Neural progenitor cell (in vitro differentiated cells): ENCODE measurements around the gene BRI3BP. TPM values are rescaled to one million over a fixed set of nuclear protein-coding genes. Genes with fewer than 3 reads are reported as not detected.
A peak's percentile ranks its signal among the peaks of the same experiment; 100 is the strongest.

Source experiments
- DNase-seq: peaks from one replicate; pipeline ENCODE4 v3.0.0-alpha.2; 2016; ENCODE audit warnings: low spot score
- H2AFZ ChIP-seq: fragments of 200-600 bp; sonication (generic); replicated peaks from 2 replicates; pipeline ENCODE4 v1.6.1; 2016; ENCODE audit warnings: antibody characterized with exemption
- H3F3A ChIP-seq: fragments of 200-600 bp; sonication (generic); 2 replicates; pipeline ENCODE4 v1.6.1; 2016; ENCODE audit warnings: antibody characterized with exemption, low read depth
- H3K27ac ChIP-seq: fragments of 200-600 bp; sonication (generic); 2 replicates; pipeline ENCODE4 v1.5.1; 2016; ENCODE audit warnings: mild to moderate bottlenecking
- H3K27me3 ChIP-seq: fragments of 200-600 bp; sonication (generic); 2 replicates; pipeline ENCODE4 v1.6.1; 2016; ENCODE audit warnings: mild to moderate bottlenecking, moderate library complexity
- H3K36me3 ChIP-seq: fragments of 200-600 bp; sonication (generic); 2 replicates; pipeline ENCODE4 v1.5.1; 2016
- H3K4me1 ChIP-seq: fragments of 200-600 bp; sonication (generic); 2 replicates; pipeline ENCODE4 v1.6.1; 2016; ENCODE audit warnings: mixed run types
- H3K4me2 ChIP-seq: fragments of 200-600 bp; sonication (generic); 2 replicates; pipeline ENCODE4 v1.6.1; 2016
- H3K4me3 ChIP-seq: fragments of 200-600 bp; sonication (generic); 2 replicates; pipeline ENCODE4 v1.5.1; 2016
- H3K79me2 ChIP-seq: fragments of 200-600 bp; sonication (generic); 2 replicates; pipeline ENCODE4 v1.6.1; 2016; ENCODE audit warnings: low read depth
- H3K9ac ChIP-seq: fragments of 200-600 bp; sonication (generic); 2 replicates; pipeline ENCODE4 v1.6.1; 2016
- H3K9me3 ChIP-seq: fragments of 200-600 bp; sonication (generic); 2 replicates; pipeline ENCODE4 v1.5.1; 2016; ENCODE audit warnings: low read depth
- H4K20me1 ChIP-seq: fragments of 200-600 bp; sonication (generic); 2 replicates; pipeline ENCODE4 v1.6.1; 2016; ENCODE audit warnings: low read depth
- H3K27ac Mint-ChIP-seq: 3 replicates; pipeline ENCODE4 v1.8.0; 2021; ENCODE audit warnings: mixed read lengths
- H3K27me3 Mint-ChIP-seq: 2 replicates; pipeline ENCODE4 v1.8.0; 2022; ENCODE audit warnings: low read depth, mild to moderate bottlenecking, inconsistent platforms, moderate library complexity, mixed read lengths; ENCODE audit not compliant: insufficient read depth
- H3K36me3 Mint-ChIP-seq: 3 replicates; pipeline ENCODE4 v1.8.0; 2021; ENCODE audit warnings: mixed read lengths
- H3K4me1 Mint-ChIP-seq: 3 replicates; pipeline ENCODE4 v1.8.0; 2021; ENCODE audit warnings: mixed read lengths
- H3K4me3 Mint-ChIP-seq: 3 replicates; pipeline ENCODE4 v1.8.0; 2021; ENCODE audit warnings: mild to moderate bottlenecking, moderate library complexity, mixed read lengths
- H3K9me3 Mint-ChIP-seq: 3 replicates; pipeline ENCODE4 v1.8.0; 2020; ENCODE audit warnings: mixed read lengths
- CTCF ChIP-seq: fragments of 200-600 bp; sonication (generic); IDR thresholded peaks from 2 replicates; pipeline ENCODE4 v1.5.1; 2017; ENCODE audit warnings: antibody characterized with exemption, mild to moderate bottlenecking
- EZH2 ChIP-seq: fragments of 200-600 bp; sonication (generic); IDR thresholded peaks from 2 replicates; pipeline ENCODE4 v1.6.1; 2017; ENCODE audit warnings: antibody characterized with exemption, mild to moderate bottlenecking, moderate library complexity
- EZH2phosphoT487 ChIP-seq: fragments of 200-600 bp; sonication (generic); IDR thresholded peaks from 2 replicates; pipeline ENCODE4 v1.6.1; 2017; ENCODE audit warnings: antibody characterized with exemption
- total RNA-seq: library from RNA; depleted of rRNA; stranded (reverse); fragments of >200 nt; gene quantifications from 2 replicates; pipeline ENCODE4 v1.2.3, GENCODE V29; 2015; ENCODE audit warnings: low replicate concordance

The BRI3BP gene
- total RNA-seq, 1 donor from 2014 or later, result 2.5 TPM

GRCh38 chr12:124954771-124955170 lies 38.7 kb upstream of the BRI3BP start:
- Mint-ChIP-seq H3K4me1 (no peaks in the 10 kb centered on the region), H3K9me3 (no peaks in the 10 kb centered on the region), H3K27ac (no peak overlapping the region), H3K27me3 (peaks cover 2% of the 10 kb centered on the region), H3K36me3 (peaks cover 18% of the 10 kb centered on the region), H3K4me3 (no peak overlapping the region)
- no peaks in the 10 kb centered on the region for H3K27me3 ChIP-seq
- no peaks in the 10 kb centered on the region for H3K9me3 ChIP-seq
- H3K9ac ChIP-seq, result no peak overlapping the region
- H3K79me2 ChIP-seq, result no peaks in the 10 kb centered on the region
- H3F3A ChIP-seq, result no peaks in the 10 kb centered on the region
- H3K4me1 ChIP-seq, result no peaks in the 10 kb centered on the region
- no peak for TF ChIP-seq EZH2phosphoT487
- no peak for TF ChIP-seq CTCF
- no peak for TF ChIP-seq EZH2
- no peak overlapping the region for H3K27ac ChIP-seq
- DNase-seq, result no peak
- H3K36me3 ChIP-seq, result no peaks in the 10 kb centered on the region
- H3K4me2 ChIP-seq, result no peak overlapping the region
- H4K20me1 ChIP-seq, result no peaks in the 10 kb centered on the region
- no peak overlapping the region for H3K4me3 ChIP-seq
- no peak overlapping the region for H2AFZ ChIP-seq

GRCh38 chr12:124956571-124956970 lies 36.9 kb upstream of the BRI3BP start:
- Histone ChIP-seq H3K27ac (no peak overlapping the region), H2AFZ (no peak overlapping the region), H3K4me3 (no peak overlapping the region), H3F3A (no peaks in the 10 kb centered on the region), H4K20me1 (no peaks in the 10 kb centered on the region), H3K79me2 (no peaks in the 10 kb centered on the region), H3K9me3 (no peaks in the 10 kb centered on the region), H3K27me3 (no peaks in the 10 kb centered on the region), H3K4me1 (no peaks in the 10 kb centered on the region), H3K4me2 (no peak overlapping the region), H3K36me3 (no peaks in the 10 kb centered on the region), H3K9ac (no peak overlapping the region)
- no peaks in the 10 kb centered on the region for H3K4me1 Mint-ChIP-seq
- no peak overlapping the region for H3K27ac Mint-ChIP-seq
- peaks cover 17% of the 10 kb centered on the region for H3K36me3 Mint-ChIP-seq
- TF ChIP-seq EZH2phosphoT487 (no peak), CTCF (no peak), EZH2 (no peak)
- peaks cover 2% of the 10 kb centered on the region for H3K27me3 Mint-ChIP-seq
- no peak overlapping the region for H3K4me3 Mint-ChIP-seq
- DNase-seq, result no peak
- no peaks in the 10 kb centered on the region for H3K9me3 Mint-ChIP-seq

- no peak overlapping the region for H3K4me3 Mint-ChIP-seq
- no peaks in the 10 kb centered on the region for H3K79me2 ChIP-seq
- no peaks in the 10 kb centered on the region for H3K27me3 ChIP-seq
- H3K4me3 ChIP-seq, result no peak overlapping the region
- peak overlapping the region; percentile 42 for H3K27ac Mint-ChIP-seq
- H3K27me3 Mint-ChIP-seq, result peaks cover 5% of the 10 kb centered on the region
- H3K4me1 Mint-ChIP-seq, result no peaks in the 10 kb centered on the region
- DNase-seq, result no peak
- no peaks in the 10 kb centered on the region for H3K9me3 ChIP-seq
- no peak overlapping the region for H2AFZ ChIP-seq
- no peak overlapping the region for H3K9ac ChIP-seq
- no peaks in the 10 kb centered on the region for H4K20me1 ChIP-seq
- no peaks in the 10 kb centered on the region for H3K9me3 Mint-ChIP-seq
- H3K27ac ChIP-seq, result no peak overlapping the region
- no peaks in the 10 kb centered on the region for H3F3A ChIP-seq
- H3K4me2 ChIP-seq, result no peak overlapping the region
- H3K36me3 Mint-ChIP-seq, result peaks cover 21% of the 10 kb centered on the region
- no peaks in the 10 kb centered on the region for H3K4me1 ChIP-seq
- TF ChIP-seq CTCF (no peak), EZH2 (no peak), EZH2phosphoT487 (no peak)
- H3K36me3 ChIP-seq, result no peaks in the 10 kb centered on the region
Observed at GRCh38 chr12:124961055-124961454, 32.4 kb upstream of the BRI3BP start.
